ENCODE measurements around the gene E2F2. TPM values are rescaled to one million over a fixed set of nuclear protein-coding genes. Genes with fewer than 3 reads are reported as not detected.

Gene E2F2
- total and polyA plus RNA-seq, 2 of the 13 experiments (the other 11 are each of a cell fraction or from before 2014, with no cell fraction given), result 0.65 to 6.6 TPM

GRCh38 chr1:23559136-23559984, 28.3 kb upstream of the E2F2 start, which contains the start of gene ID3 (continued):
- TF ChIP-seq, protein P1, sequence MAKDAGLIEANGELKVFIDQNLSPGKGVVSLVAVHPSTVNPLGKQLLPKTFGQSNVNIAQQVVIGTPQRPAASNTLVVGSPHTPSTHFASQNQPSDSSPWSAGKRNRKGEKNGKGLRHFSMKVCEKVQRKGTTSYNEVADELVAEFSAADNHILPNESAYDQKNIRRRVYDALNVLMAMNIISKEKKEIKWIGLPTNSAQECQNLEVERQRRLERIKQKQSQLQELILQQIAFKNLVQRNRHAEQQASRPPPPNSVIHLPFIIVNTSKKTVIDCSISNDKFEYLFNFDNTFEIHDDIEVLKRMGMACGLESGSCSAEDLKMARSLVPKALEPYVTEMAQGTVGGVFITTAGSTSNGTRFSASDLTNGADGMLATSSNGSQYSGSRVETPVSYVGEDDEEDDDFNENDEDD (CRISPR knock-in tag; IDR thresholded peaks at IDR 0.05; ENCODE audit: borderline replicate concordance), result peak; percentile 44; the same call in 1 of the 2 replicates
- TF ChIP-seq ZNF614 (CRISPR knock-in tag; IDR thresholded peaks at IDR 0.05; ENCODE audit: borderline replicate concordance) (no peak; the same call in 1 of the 2 replicates), THAP9 (CRISPR knock-in tag; IDR thresholded peaks at IDR 0.05; ENCODE audit: borderline replicate concordance) (peak; percentile 92), TFE3 (CRISPR knock-in tag; IDR thresholded peaks at IDR 0.05) (peak; percentile 42; the same call in 1 of the 2 replicates), E2F1 (CRISPR knock-in tag; IDR thresholded peaks at IDR 0.05) (peak; percentile 80), ZNF510 (CRISPR knock-in tag; IDR thresholded peaks at IDR 0.05; ENCODE audit: low read depth) (no peak), TMF1 (CRISPR knock-in tag; IDR thresholded peaks at IDR 0.05; ENCODE audit: low read depth) (no peak), ZNF264 (CRISPR knock-in tag; IDR thresholded peaks at IDR 0.05) (peak; percentile 53; the same call in 1 of the 2 replicates), MIER2 (CRISPR knock-in tag; IDR thresholded peaks at IDR 0.05) (no peak), BRCA1 (CRISPR knock-in tag; IDR thresholded peaks at IDR 0.05) (peak; percentile 72; the same call in 1 of the 2 replicates), TIGD3 (CRISPR knock-in tag; IDR thresholded peaks at IDR 0.05; ENCODE audit: borderline replicate concordance) (no peak), ZFP41 (CRISPR knock-in tag; IDR thresholded peaks at IDR 0.05; ENCODE audit: borderline replicate concordance) (no peak), ZNF337 (CRISPR knock-in tag; IDR thresholded peaks at IDR 0.05; ENCODE audit: borderline replicate concordance, low read depth) (no peak), NBN (conservative IDR thresholded peaks at IDR 0.05) (no peak), ZNF572 (CRISPR knock-in tag; IDR thresholded peaks at IDR 0.05) (no peak)
- TF ChIP-seq, protein P2, sequence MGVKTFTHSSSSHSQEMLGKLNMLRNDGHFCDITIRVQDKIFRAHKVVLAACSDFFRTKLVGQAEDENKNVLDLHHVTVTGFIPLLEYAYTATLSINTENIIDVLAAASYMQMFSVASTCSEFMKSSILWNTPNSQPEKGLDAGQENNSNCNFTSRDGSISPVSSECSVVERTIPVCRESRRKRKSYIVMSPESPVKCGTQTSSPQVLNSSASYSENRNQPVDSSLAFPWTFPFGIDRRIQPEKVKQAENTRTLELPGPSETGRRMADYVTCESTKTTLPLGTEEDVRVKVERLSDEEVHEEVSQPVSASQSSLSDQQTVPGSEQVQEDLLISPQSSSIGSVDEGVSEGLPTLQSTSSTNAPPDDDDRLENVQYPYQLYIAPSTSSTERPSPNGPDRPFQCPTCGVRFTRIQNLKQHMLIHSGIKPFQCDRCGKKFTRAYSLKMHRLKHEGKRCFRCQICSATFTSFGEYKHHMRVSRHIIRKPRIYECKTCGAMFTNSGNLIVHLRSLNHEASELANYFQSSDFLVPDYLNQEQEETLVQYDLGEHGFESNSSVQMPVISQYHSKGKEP (CRISPR knock-in tag; IDR thresholded peaks at IDR 0.05), result no peak
- TF ChIP-seq, protein P3, sequence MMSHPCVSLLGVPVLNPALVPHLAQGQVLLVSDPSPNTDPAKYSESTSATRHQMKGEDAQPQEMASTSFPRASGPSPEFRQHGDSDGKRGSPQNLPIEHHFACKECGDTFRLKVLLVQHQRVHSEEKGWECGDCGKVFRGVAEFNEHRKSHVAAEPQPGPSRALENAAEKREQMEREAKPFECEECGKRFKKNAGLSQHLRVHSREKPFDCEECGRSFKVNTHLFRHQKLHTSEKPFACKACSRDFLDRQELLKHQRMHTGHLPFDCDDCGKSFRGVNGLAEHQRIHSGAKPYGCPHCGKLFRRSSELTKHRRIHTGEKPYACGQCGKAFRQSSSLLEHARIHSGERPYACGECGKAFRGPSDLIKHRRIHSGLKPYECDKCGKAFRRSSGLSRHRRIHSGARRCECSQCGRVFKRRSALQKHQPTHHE (CRISPR knock-in tag; IDR thresholded peaks at IDR 0.05; ENCODE audit: borderline replicate concordance), result no peak; the same call in 1 of the 2 replicates

Measured in HepG2 (cell line).